HEK293T (cell line): Measurements from ENCODE around the gene RHBDD1.
A peak's percentile ranks its signal among the peaks of the same experiment; 100 is the strongest.

Experiments
- CTCF ChIA-PET: fragments of 350-600 bp; formaldehyde crosslinking; extraction: SDS; loops from one replicate; lab custom pipeline; 2021; ENCODE audit warnings: antibody characterized with exemption, inconsistent platforms; lab: Yijun Ruan, JAX
- POLR2A ChIA-PET: fragments of 350-600 bp; formaldehyde crosslinking; extraction: SDS; loops from one replicate; lab custom pipeline; 2020; ENCODE audit warnings: antibody characterized with exemption, inconsistent platforms; lab: Yijun Ruan, JAX
- DNase-seq: peaks from one replicate; pipeline ENCODE4 v3.0.0; 2012; ENCODE audit warnings: mixed read lengths; ENCODE audit errors: extremely low spot score
- ARNT ChIP-seq: fragments of 450-650 bp; IDR thresholded peaks from 2 replicates; pipeline ENCODE4 v1.6.1; 2017; ENCODE audit warnings: mild to moderate bottlenecking
- BHLHE40 ChIP-seq: fragments of 450-650 bp; IDR thresholded peaks from 2 replicates; pipeline ENCODE4 v1.6.1; 2016; ENCODE audit warnings: mild to moderate bottlenecking, moderate library complexity, borderline replicate concordance
- CTBP1 ChIP-seq: fragments of 450-650 bp; IDR thresholded peaks from 2 replicates; pipeline ENCODE4 v1.6.1; 2016; ENCODE audit warnings: borderline replicate concordance
- ELF4 ChIP-seq: fragments of 450-650 bp; IDR thresholded peaks from 2 replicates; pipeline ENCODE4 v1.6.1; 2017; ENCODE audit warnings: antibody characterized with exemption
- FOXA1 ChIP-seq: fragments of 450-650 bp; IDR thresholded peaks from 2 replicates; pipeline ENCODE4 v1.6.1; 2016; ENCODE audit warnings: mild to moderate bottlenecking
- FOXK2 ChIP-seq: fragments of 450-650 bp; IDR thresholded peaks from 2 replicates; pipeline ENCODE4 v1.6.1; 2016; ENCODE audit warnings: mild to moderate bottlenecking
- FOXM1 ChIP-seq: fragments of 450-650 bp; IDR thresholded peaks from 2 replicates; pipeline ENCODE4 v1.6.1; 2017; ENCODE audit warnings: mild to moderate bottlenecking, borderline replicate concordance
- HDGF ChIP-seq: fragments of 450-650 bp; IDR thresholded peaks from 2 replicates; pipeline ENCODE4 v1.6.1; 2017; ENCODE audit warnings: antibody characterized with exemption, borderline replicate concordance
- L3MBTL2 ChIP-seq: fragments of 450-650 bp; conservative IDR thresholded peaks from 2 replicates; pipeline ENCODE4 v1.6.1; 2016; ENCODE audit warnings: mild to moderate bottlenecking
- LEF1 ChIP-seq: fragments of 450-650 bp; IDR thresholded peaks from 2 replicates; pipeline ENCODE4 v1.6.1; 2017; ENCODE audit warnings: mild to moderate bottlenecking, borderline replicate concordance
- NFRKB ChIP-seq: fragments of 450-650 bp; IDR thresholded peaks from 2 replicates; pipeline ENCODE4 v1.6.1; 2016; ENCODE audit warnings: mild to moderate bottlenecking, moderate library complexity
- SP1 ChIP-seq: fragments of 450-650 bp; IDR thresholded peaks from 2 replicates; pipeline ENCODE4 v1.6.1; 2017
- SUZ12 ChIP-seq: fragments of 450-650 bp; IDR thresholded peaks from 2 replicates; pipeline ENCODE4 v1.6.1; 2016; ENCODE audit warnings: mild to moderate bottlenecking
- TARDBP ChIP-seq: fragments of 450-650 bp; IDR thresholded peaks from 2 replicates; pipeline ENCODE4 v1.6.1; 2016
- ZNF384 ChIP-seq: fragments of 450-650 bp; IDR thresholded peaks from 2 replicates; pipeline ENCODE4 v1.6.1; 2016
- TF ChIP-seq, protein P1 (sequence below): fragments of 450-650 bp; IDR thresholded peaks from 2 replicates; pipeline ENCODE4 v1.6.1; 2016

Gene RHBDD1

DNA sequence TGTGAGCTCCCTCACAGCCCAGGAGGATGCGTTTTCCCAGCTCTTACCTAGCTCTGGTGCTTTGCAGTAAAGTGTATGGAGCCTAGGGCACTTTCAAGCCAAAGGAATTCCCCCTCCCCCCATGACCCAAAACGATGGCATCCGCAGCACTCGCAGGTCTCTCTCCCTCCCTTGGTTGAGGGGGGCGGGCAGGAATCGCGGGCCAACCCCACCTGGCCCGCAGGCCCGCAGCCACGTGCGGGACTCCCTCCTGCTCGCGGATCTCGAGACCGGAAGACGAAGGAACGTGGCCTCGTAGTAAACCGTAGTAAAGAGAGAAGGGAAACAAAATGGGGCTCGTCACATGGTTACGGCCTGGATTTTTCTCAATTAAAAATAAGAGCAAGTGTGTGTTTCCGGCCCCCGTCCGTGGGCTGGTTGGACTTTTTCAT is 44.8 kb upstream of the RHBDD1 start:
- CTCF ChIA-PET, result no interaction called here
- POLR2A ChIA-PET, result no interaction called here
- TF ChIP-seq SUZ12 (no peak), L3MBTL2 (peak; percentile 100), TARDBP (no peak), ELF4 (no peak), FOXM1 (no peak), NFRKB (peak; percentile 44; the same call in 1 of the 2 replicates)
- DNase-seq, result peak; percentile 52

DNA sequence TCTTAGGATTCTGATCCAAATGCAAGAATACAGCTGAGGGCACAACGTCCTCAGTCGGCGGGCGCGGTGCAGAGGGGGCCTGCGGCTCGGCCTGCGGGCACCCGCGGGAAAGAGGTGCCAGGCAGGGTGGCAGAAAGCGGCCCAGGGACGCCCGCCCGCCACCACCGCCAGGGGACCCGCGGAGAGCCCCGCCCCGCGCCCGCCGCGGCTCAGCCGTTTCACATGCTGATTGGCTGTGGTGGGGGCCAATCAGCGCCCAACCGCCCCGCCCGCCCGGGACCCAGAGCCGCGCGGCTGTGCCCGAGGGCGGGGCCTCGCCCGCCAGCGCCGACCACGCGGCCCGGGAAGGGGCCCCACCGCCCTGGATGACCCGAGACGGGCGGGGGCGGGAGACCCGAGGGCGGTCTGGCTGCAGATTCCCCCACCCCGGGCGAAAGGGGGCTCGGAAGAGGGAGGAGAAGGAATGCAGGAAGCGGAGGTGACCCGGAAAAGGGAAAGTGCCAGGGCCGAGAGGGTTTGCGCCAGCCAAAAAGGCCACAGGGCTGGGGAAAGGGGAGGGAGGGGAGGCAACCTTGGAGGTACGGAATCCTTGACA is 44.3 kb upstream of the RHBDD1 start:
- TF ChIP-seq, protein P1, sequence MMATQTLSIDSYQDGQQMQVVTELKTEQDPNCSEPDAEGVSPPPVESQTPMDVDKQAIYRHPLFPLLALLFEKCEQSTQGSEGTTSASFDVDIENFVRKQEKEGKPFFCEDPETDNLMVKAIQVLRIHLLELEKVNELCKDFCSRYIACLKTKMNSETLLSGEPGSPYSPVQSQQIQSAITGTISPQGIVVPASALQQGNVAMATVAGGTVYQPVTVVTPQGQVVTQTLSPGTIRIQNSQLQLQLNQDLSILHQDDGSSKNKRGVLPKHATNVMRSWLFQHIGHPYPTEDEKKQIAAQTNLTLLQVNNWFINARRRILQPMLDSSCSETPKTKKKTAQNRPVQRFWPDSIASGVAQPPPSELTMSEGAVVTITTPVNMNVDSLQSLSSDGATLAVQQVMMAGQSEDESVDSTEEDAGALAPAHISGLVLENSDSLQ, result peak; percentile 82
- TF ChIP-seq SP1 (no peak), LEF1 (0 out of 2 replicates have a peak, but pooled peaks have one; percentile 36), FOXM1 (peak; percentile 78; the same call in 1 of the 2 replicates), BHLHE40 (no peak), L3MBTL2 (peak; percentile 73), TARDBP (no peak), ELF4 (no peak)
- CTCF ChIA-PET, result interaction anchor here (0.8 kb wide), 1 partner anchor 11 kb away, joined by 3 read pairs; no protein-coding TSS in a partner anchor
- POLR2A ChIA-PET, result no interaction called here
- peak; percentile 96 for DNase-seq

DNA sequence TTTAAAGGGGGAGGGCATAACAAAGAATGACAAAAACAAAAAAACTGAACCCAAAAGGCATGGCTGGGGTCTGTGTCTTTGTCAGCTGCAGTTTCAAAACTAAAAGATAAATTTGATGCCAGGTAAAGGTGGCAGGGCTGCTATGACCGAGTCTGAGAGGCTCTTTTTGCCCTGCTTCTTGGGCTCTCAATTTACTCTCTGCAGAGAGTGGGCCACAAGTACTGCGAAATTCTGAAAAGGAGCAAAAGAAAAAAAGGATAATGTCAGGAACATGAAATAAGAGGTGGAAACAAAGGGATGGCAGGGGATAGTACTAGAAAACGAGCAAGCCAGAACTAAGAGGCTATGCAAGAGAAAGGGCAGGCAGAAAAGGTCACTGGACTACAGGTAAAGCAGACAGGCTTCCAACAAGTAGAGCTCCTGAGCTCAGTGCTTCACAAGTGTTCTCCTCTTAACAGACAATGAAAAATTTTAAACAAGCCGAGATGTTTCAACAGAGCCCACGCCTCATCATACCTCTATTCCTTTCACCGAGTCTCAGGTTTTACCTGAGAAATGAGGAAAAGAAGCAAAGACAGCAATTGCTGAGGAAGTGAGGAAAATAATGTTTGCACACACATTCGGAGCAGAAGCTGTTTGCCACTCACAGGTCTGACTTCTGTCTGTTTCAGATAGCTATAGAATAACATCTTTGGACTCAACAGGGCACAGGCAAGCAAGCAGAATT is 43.5 kb upstream of the RHBDD1 start:
- DNase-seq, result no peak

DNA sequence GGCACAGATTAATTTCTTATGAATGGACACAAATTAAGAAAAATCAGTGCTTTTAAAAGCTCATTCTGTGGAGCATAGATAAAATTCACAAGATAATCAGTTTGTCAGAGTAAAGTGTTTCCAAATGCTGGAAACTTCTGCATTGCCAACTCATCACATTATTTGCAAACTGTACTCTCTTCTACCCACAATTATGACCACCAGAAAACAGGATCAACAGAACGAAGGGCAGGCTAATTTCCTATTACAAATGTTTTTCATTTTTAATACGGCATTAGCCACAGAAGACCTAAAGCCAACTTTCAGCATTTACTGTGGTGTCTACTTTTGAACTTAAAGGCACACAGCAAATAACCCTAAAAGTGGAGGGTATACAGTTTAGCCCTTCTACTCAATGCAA is 42.2 kb upstream of the RHBDD1 start:
- TF ChIP-seq, protein P1, result no peak
- TF ChIP-seq NFRKB (no peak), L3MBTL2 (no peak), CTBP1 (no peak), FOXM1 (no peak), HDGF (no peak), LEF1 (no peak), ELF4 (no peak), ZNF384 (no peak), SUZ12 (no peak)
- ChIA-PET CTCF (no interaction called here), POLR2A (no interaction called here)
- no peak for DNase-seq

More for the DNA sequence above, 43.5 kb upstream of the RHBDD1 start:
- CTCF ChIA-PET, result interaction anchor here (0.7 to 0.8 kb wide), 2 partner anchors 10 to 215 kb away, joined by 3 read pairs; no protein-coding TSS in a partner anchor
- TF ChIP-seq FOXA1, result no peak
- TF ChIP-seq BHLHE40, result no peak
- TF ChIP-seq SP1, result no peak
- TF ChIP-seq CTBP1, result no peak
- no peak for TF ChIP-seq L3MBTL2
- TF ChIP-seq, protein P1, result no peak
- no peak for TF ChIP-seq ELF4
- no peak for TF ChIP-seq HDGF
- no peak for TF ChIP-seq ZNF384
- TF ChIP-seq SUZ12, result no peak
- TF ChIP-seq TARDBP, result no peak
- TF ChIP-seq FOXM1, result no peak
- TF ChIP-seq ARNT, result no peak
- no peak for TF ChIP-seq NFRKB
- no peak for TF ChIP-seq LEF1
- no peak for TF ChIP-seq FOXK2
- POLR2A ChIA-PET, result interaction anchor here (0.8 kb wide), 1 partner anchor 172 kb away, joined by 3 read pairs; no protein-coding TSS in a partner anchor

DNA sequence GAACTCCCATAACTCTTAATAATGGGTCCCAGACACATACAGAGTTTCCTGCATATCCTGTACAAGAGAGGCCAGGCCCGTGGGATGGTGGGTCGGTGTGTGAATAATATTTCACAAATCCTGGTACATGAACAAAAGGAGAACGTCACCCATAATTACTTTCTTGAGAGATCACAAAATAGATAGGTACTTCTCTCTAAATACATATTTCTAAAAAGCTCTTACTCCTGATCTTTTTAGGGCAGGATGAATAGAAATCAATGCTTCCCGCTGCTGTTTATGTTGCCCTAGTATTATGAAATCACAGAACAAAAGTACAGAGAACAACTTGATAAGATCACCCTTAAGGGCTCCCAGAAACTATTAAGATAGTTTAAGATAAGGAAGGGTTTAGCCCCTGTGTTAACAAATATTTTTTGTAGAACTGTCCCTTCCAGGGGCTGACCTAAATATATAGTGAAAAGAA is 41.6 kb upstream of the RHBDD1 start:
- TF ChIP-seq CTBP1 (no peak), FOXK2 (no peak), L3MBTL2 (no peak), ZNF384 (no peak), FOXM1 (no peak), ARNT (no peak), TARDBP (no peak), ELF4 (no peak), SP1 (no peak), SUZ12 (no peak), FOXA1 (no peak), BHLHE40 (no peak), LEF1 (no peak), NFRKB (no peak), HDGF (no peak)
- TF ChIP-seq, protein P1, result no peak
- ChIA-PET CTCF (no interaction called here), POLR2A (no interaction called here)
- no peak for DNase-seq
